Suprapubic skin (tissue), 4 donors: ENCODE data around the gene KLF13. TPM values are rescaled to one million over a fixed set of nuclear protein-coding genes. Genes with fewer than 3 reads are reported as not detected.
A peak's percentile ranks its signal among the peaks of the same experiment; 100 is the strongest.

Experiments used
- DNase-seq, 2 donors: peaks; one replicate each; pipeline ENCODE4 v3.0.0-alpha.2; 2019; ENCODE audit warnings: low spot score in 2 of 2
- H3K27ac ChIP-seq: fragments of 200-600 bp; sonication (generic); one replicate; pipeline ENCODE4 v1.5.1; 2019
- H3K27me3 ChIP-seq: fragments of 200-600 bp; sonication (generic); one replicate; pipeline ENCODE4 v1.5.1; 2019
- H3K36me3 ChIP-seq: fragments of 200-600 bp; sonication (generic); one replicate; pipeline ENCODE4 v1.5.1; 2019
- H3K4me1 ChIP-seq: fragments of 200-600 bp; sonication (generic); one replicate; pipeline ENCODE4 v1.5.1; 2019
- H3K4me3 ChIP-seq: fragments of 200-600 bp; sonication (generic); one replicate; pipeline ENCODE4 v1.5.1; 2019; ENCODE audit warnings: mild to moderate bottlenecking
- H3K9me3 ChIP-seq: fragments of 200-600 bp; sonication (generic); one replicate; pipeline ENCODE4 v1.5.1; 2019
- CTCF ChIP-seq, 2 donors: fragments of 200-600 bp in 1 of 2; fragments of 450-650 bp in 1 of 2; sonication (generic) in 1 of 2; IDR thresholded peaks; one replicate each; pipeline ENCODE4 v1.5.1; 2016 to 2019; ENCODE audit warnings: antibody characterized with exemption in 2 of 2, mild to moderate bottlenecking in 1 of 2, moderate library complexity in 1 of 2
- EP300 ChIP-seq: sonication (generic); formaldehyde crosslinking; IDR thresholded peaks from one replicate; pipeline ENCODE4 v1.6.1; 2017; ENCODE audit warnings: antibody characterized with exemption
- POLR2A ChIP-seq, 2 donors: fragments of 450-650 bp; IDR thresholded peaks; one replicate each; pipeline ENCODE4 v1.6.1; 2017; ENCODE audit warnings: antibody characterized with exemption in 2 of 2, mild to moderate bottlenecking in 2 of 2, moderate library complexity in 2 of 2
- POLR2AphosphoS5 ChIP-seq, 3 donors: sonication (generic); formaldehyde crosslinking; IDR thresholded peaks; one replicate each; pipeline ENCODE4 v1.6.1; 2017; ENCODE audit warnings: antibody characterized with exemption in 3 of 3
- WGBS: methylation state at CpG from one replicate; pipeline ENCODE4 v1.1.5; 2018; 5-methylcytosine and 5-hydroxymethylcytosine counted together
- total RNA-seq, 4 donors: library from RNA; depleted of rRNA; stranded (reverse); fragments of >200 nt; gene quantifications; one replicate each; pipeline ENCODE4 v1.1.0, GENCODE V29; 2016

The KLF13 gene
- total RNA-seq, 4 donors from 2014 or later = 141 to 162 (median 145) TPM

- peaks cover 37% of the 10 kb centered on the region for H3K36me3 ChIP-seq
- H3K27me3 ChIP-seq = no peaks in the 10 kb centered on the region
- H3K4me1 ChIP-seq = peaks cover 6% of the 10 kb centered on the region
- DNase-seq = no peak
- no peak overlapping the region for H3K27ac ChIP-seq
- H3K9me3 ChIP-seq = no peaks in the 10 kb centered on the region
- TF ChIP-seq CTCF (IDR thresholded peaks at IDR 0.05) (no peak), POLR2A (IDR thresholded peaks at IDR 0.05) (no peak), POLR2AphosphoS5 (IDR thresholded peaks at IDR 0.05) (no peak), EP300 (no peak)
- no CpG with 5 or more reads among the region's 5 CpGs for WGBS
- no peak overlapping the region for H3K4me3 ChIP-seq
Measured at GRCh38 chr15:31382713-31383045, 56.0 kb downstream of the KLF13 start.

- H3K4me1 ChIP-seq = peaks cover 11% of the 10 kb centered on the region
- H3K9me3 ChIP-seq = no peaks in the 10 kb centered on the region
- no peak overlapping the region for H3K4me3 ChIP-seq
- TF ChIP-seq CTCF (IDR thresholded peaks at IDR 0.05) (no peak), EP300 (no peak), POLR2AphosphoS5 (IDR thresholded peaks at IDR 0.05) (no peak), POLR2A (IDR thresholded peaks at IDR 0.05) (no peak)
- H3K27ac ChIP-seq = no peak overlapping the region
- DNase-seq = no peak
- 92% methylated on average over 6 of the region's 6 CpGs for WGBS
- H3K36me3 ChIP-seq = peaks cover 37% of the 10 kb centered on the region
- H3K27me3 ChIP-seq = no peaks in the 10 kb centered on the region
Measured at GRCh38 chr15:31383139-31383538, 56.5 kb downstream of the KLF13 start.

- H3K36me3 ChIP-seq = peaks cover 29% of the 10 kb centered on the region
- DNase-seq = no peak
- TF ChIP-seq CTCF (IDR thresholded peaks at IDR 0.05) (no peak), EP300 (no peak), POLR2A (IDR thresholded peaks at IDR 0.05) (no peak), POLR2AphosphoS5 (IDR thresholded peaks at IDR 0.05) (no peak)
- no peaks in the 10 kb centered on the region for H3K9me3 ChIP-seq
- WGBS = 68% methylated on average over 4 of the region's 4 CpGs
- H3K27ac ChIP-seq = no peak overlapping the region
- H3K4me3 ChIP-seq = no peak overlapping the region
- H3K27me3 ChIP-seq = no peaks in the 10 kb centered on the region
- H3K4me1 ChIP-seq = peaks cover 13% of the 10 kb centered on the region
Measured at GRCh38 chr15:31384568-31384967, 57.9 kb downstream of the KLF13 start.

- WGBS = 75% methylated on average over 3 of the region's 3 CpGs
- no peak overlapping the region for H3K4me3 ChIP-seq
- no peak for DNase-seq
- no peaks in the 10 kb centered on the region for H3K9me3 ChIP-seq
- no peak overlapping the region for H3K27ac ChIP-seq
- peaks cover 17% of the 10 kb centered on the region for H3K36me3 ChIP-seq
- H3K4me1 ChIP-seq = peaks cover 13% of the 10 kb centered on the region
- TF ChIP-seq EP300 (no peak), CTCF (IDR thresholded peaks at IDR 0.05) (no peak), POLR2AphosphoS5 (IDR thresholded peaks at IDR 0.05) (no peak), POLR2A (IDR thresholded peaks at IDR 0.05) (no peak)
- no peaks in the 10 kb centered on the region for H3K27me3 ChIP-seq
Measured at GRCh38 chr15:31385736-31386135, 59.1 kb downstream of the KLF13 start.

- 80% methylated on average over 2 of the region's 2 CpGs for WGBS
- TF ChIP-seq EP300 = no peak
- Histone ChIP-seq H3K36me3 (peaks cover 4% of the 10 kb centered on the region), H3K27me3 (no peaks in the 10 kb centered on the region), H3K27ac (no peak overlapping the region), H3K4me1 (peaks cover 23% of the 10 kb centered on the region), H3K9me3 (no peaks in the 10 kb centered on the region), H3K4me3 (no peak overlapping the region)
- peak in 1 of 2 donors; percentile 10 for DNase-seq
Measured at GRCh38 chr15:31387092-31387478, 60.5 kb downstream of the KLF13 start.

GRCh38 chr15:31387479-31388118, 61.0 kb downstream of the KLF13 start:
- TF ChIP-seq EP300 (no peak), CTCF (IDR thresholded peaks at IDR 0.05) (no peak), POLR2A (IDR thresholded peaks at IDR 0.05) (no peak), POLR2AphosphoS5 (IDR thresholded peaks at IDR 0.05) (no peak)
- peak overlapping the region; percentile 40 for H3K27ac ChIP-seq
- peak in 1 of 2 donors; percentile 3 for DNase-seq
- no peaks in the 10 kb centered on the region for H3K27me3 ChIP-seq
- peaks cover 28% of the 10 kb centered on the region for H3K4me1 ChIP-seq
- 26% methylated on average over 6 of the region's 6 CpGs for WGBS
- no peaks in the 10 kb centered on the region for H3K9me3 ChIP-seq
- no peak overlapping the region for H3K4me3 ChIP-seq
- no peaks in the 10 kb centered on the region for H3K36me3 ChIP-seq
